Measurements from ENCODE around the gene MECR.

MECR gene

DNA sequence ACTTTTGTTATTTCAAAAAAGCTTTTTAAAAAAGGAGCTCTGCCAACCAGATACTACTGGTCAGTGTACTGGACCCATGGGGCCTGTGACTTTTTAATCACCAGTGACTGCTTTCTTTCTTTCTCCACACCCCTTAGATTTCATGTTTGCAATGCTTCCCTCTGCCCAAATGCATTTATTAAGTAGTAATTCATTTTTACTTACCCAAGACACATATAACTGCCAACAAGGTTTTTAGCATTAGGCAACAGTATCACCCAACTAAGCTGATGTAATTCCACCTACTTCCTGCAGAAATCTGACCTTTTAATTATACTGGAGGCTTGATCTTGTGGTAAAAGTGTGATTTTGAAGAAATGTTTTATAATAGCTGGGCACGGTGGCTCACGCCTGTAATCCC lies 12.5 kb downstream of the MECR start:
- 83% methylated on average over 2 of the region's 2 CpGs for WGBS (ENCODE audit: insufficient coverage)
- CTCF ChIA-PET, result interaction anchor here (0.6 kb wide), 1 partner anchor 16 kb away, joined by 3 read pairs; no protein-coding TSS in a partner anchor
- DNase-seq, result no peak

DNA sequence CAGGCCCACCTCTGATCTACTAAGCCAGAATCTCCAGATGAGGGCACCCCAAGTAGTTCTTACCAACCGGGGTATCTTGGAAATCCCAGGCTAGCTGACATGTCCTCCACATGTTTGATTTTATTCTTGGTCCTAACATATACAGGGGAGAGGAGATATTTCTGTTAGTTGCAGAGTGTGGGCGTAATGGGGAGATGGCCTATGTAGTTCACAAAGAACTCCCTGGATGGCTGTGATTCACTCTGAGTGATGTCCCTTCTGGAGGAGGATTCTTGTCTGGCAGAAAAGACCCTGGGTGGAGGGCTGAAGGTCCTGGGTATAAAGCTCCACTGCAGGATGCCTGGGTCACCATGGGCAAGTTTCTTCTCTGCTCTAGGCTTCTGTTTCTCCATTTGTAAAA lies 13.1 kb downstream of the MECR start:
- Histone ChIP-seq H3K4me1 (ENCODE audit: control extremely low read depth in 1 of 4, control insufficient read depth in 4 of 4, insufficient read depth in 4 of 4, low read length in 3 of 4) (no peaks in the 10 kb centered on the region), H3K27me3 (replicated peaks in 2 of 5; ENCODE audit: control insufficient read depth in 4 of 5, insufficient read depth in 5 of 5, low read length in 4 of 5) (no peaks in the 10 kb centered on the region)
- CTCF ChIA-PET, result no interaction called here

More for the DNA sequence above, 12.5 kb downstream of the MECR start:
- POLR2A ChIA-PET, result no interaction called here
- no peak overlapping the region for H3K27ac ChIP-seq (ENCODE audit: insufficient read depth in 1 of 2, low read depth in 1 of 2, low read length in 2 of 2, poor library complexity in 1 of 2, severe bottlenecking in 2 of 2)
- no peaks in the 10 kb centered on the region for H3K4me1 ChIP-seq (ENCODE audit: control extremely low read depth in 1 of 4, control insufficient read depth in 4 of 4, insufficient read depth in 4 of 4, low read length in 3 of 4)
- peaks cover 6 to 33% (median 20%) of the 10 kb centered on the region in 4 experiments for H3K36me3 ChIP-seq (ENCODE audit: control insufficient read depth in 4 of 4, insufficient read depth in 4 of 4, low read length in 3 of 4)
- H3K4me3 ChIP-seq (ENCODE audit: control insufficient read depth in 1 of 7, extremely low read depth in 1 of 7, insufficient read depth in 4 of 7, low read depth in 2 of 7, low read length in 6 of 7), result no peak overlapping the region
- H3K27me3 ChIP-seq (replicated peaks in 2 of 5; ENCODE audit: control insufficient read depth in 4 of 5, insufficient read depth in 5 of 5, low read length in 4 of 5), result no peaks in the 10 kb centered on the region
- H3K9me3 ChIP-seq (ENCODE audit: control extremely low read depth in 1 of 5, control insufficient read depth in 4 of 5, insufficient read depth in 2 of 5, low read depth in 1 of 5, low read length in 4 of 5), result no peaks in the 10 kb centered on the region

DNA sequence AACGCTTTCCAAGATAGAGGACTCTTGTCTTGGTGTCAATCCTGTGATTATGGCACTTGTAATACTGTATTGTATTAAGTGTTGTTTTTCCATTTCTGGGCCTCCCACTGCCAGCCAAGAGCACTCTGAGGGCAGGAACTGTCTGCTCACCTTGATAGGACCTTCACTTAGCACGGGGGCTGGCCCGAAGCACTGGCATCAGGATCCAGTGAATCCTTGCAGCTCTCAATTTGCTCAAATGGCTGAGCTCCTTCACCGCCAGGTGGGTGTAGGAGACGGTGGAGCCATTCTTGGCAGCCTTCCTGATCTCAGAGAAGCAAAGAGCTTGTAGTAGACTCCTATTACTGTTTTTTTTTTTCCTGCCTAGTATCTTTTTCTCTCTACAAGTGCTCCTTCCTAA lies 17.7 kb downstream of the MECR start:
- Histone ChIP-seq H3K27ac (ENCODE audit: insufficient read depth in 1 of 2, low read depth in 1 of 2, low read length in 2 of 2, poor library complexity in 1 of 2, severe bottlenecking in 2 of 2) (no peak overlapping the region), H3K4me3 (ENCODE audit: control insufficient read depth in 1 of 7, extremely low read depth in 1 of 7, insufficient read depth in 4 of 7, low read depth in 2 of 7, low read length in 6 of 7) (no peak overlapping the region), H3K36me3 (ENCODE audit: control insufficient read depth in 4 of 4, insufficient read depth in 4 of 4, low read length in 3 of 4) (peaks cover 12 to 49% (median 30%) of the 10 kb centered on the region in 4 experiments), H3K9me3 (ENCODE audit: control extremely low read depth in 1 of 5, control insufficient read depth in 4 of 5, insufficient read depth in 2 of 5, low read depth in 1 of 5, low read length in 4 of 5) (no peaks in the 10 kb centered on the region), H3K4me1 (ENCODE audit: control extremely low read depth in 1 of 4, control insufficient read depth in 4 of 4, insufficient read depth in 4 of 4, low read length in 3 of 4) (peaks cover 2 to 7% (median 4%) of the 10 kb centered on the region in 4 experiments), H3K27me3 (replicated peaks in 2 of 5; ENCODE audit: control insufficient read depth in 4 of 5, insufficient read depth in 5 of 5, low read length in 4 of 5) (no peaks in the 10 kb centered on the region)
- CTCF ChIA-PET, result no interaction called here
- 100% methylated on average over 2 of the region's 5 CpGs for whole genome bisulfite sequencing (ENCODE audit: insufficient coverage)
- POLR2A ChIA-PET, result no interaction called here
- DNase-seq, result no peak

More for the DNA sequence above, 13.1 kb downstream of the MECR start:
- Histone ChIP-seq H3K27ac (ENCODE audit: insufficient read depth in 1 of 2, low read depth in 1 of 2, low read length in 2 of 2, poor library complexity in 1 of 2, severe bottlenecking in 2 of 2) (no peak overlapping the region), H3K9me3 (ENCODE audit: control extremely low read depth in 1 of 5, control insufficient read depth in 4 of 5, insufficient read depth in 2 of 5, low read depth in 1 of 5, low read length in 4 of 5) (no peaks in the 10 kb centered on the region), H3K36me3 (ENCODE audit: control insufficient read depth in 4 of 4, insufficient read depth in 4 of 4, low read length in 3 of 4) (peaks cover 6 to 34% (median 23%) of the 10 kb centered on the region in 4 experiments), H3K4me3 (ENCODE audit: control insufficient read depth in 1 of 7, extremely low read depth in 1 of 7, insufficient read depth in 4 of 7, low read depth in 2 of 7, low read length in 6 of 7) (no peak overlapping the region)
- DNase-seq, result no peak
- WGBS (ENCODE audit: insufficient coverage), result 100% methylated on average over 2 of the region's 2 CpGs
- POLR2A ChIA-PET, result interaction anchor here (0.6 kb wide), 1 partner anchor 1544 kb away, joined by 3 read pairs; no protein-coding TSS in a partner anchor

DNA sequence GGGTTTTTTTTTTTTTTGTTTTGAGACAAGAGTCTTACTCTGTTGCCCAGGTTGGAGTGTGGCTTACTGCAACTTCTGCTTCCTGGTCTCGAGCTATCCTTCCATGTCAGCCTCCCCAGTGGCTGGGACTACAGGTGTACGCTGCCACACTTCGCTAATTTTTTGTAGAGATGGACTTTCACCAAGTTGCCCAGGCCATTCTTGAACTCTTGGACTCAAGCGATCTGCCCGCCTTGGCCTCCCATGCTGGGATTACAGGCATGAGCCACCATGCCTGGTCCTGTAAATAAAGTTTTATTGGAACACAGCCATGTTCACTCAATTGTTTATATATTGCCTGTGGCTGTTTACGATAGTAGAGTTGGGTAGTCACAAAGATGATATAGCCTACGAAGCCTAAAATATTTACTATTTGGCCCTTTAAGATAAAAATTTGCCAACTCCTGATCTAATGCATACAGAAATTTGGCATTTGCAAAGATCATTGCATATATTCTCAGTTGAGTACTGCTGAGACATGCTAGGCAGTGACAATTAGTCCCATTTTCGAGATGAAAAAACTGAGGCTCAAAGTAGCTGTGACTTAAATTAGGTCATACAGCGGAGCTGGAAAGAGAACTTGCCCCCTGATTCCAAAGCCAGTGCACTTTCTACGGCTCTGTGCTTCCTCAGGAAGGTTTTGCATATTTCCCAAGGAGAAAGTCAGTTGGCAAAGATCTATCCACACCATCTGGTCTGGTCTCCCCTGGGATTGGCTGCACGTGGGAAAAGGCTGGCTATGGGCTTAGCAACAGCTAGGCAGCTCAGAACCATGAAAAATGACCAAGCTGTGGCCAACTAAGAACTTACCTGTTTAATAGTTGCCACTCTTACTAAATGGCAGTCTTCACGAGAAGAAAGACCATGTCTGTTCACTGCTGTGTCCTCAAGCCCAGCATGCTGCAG lies 19.4 kb downstream of the MECR start:
- H3K4me1 ChIP-seq (ENCODE audit: control extremely low read depth in 1 of 4, control insufficient read depth in 4 of 4, insufficient read depth in 4 of 4, low read length in 3 of 4), result peaks cover 2 to 7% (median 4%) of the 10 kb centered on the region in 4 experiments
- H3K36me3 ChIP-seq (ENCODE audit: control insufficient read depth in 4 of 4, insufficient read depth in 4 of 4, low read length in 3 of 4), result peaks cover 13 to 54% (median 30%) of the 10 kb centered on the region in 4 experiments
- POLR2A ChIA-PET, result no interaction called here
- H3K27ac ChIP-seq (ENCODE audit: insufficient read depth in 1 of 2, low read depth in 1 of 2, low read length in 2 of 2, poor library complexity in 1 of 2, severe bottlenecking in 2 of 2), result no peak overlapping the region
- H3K27me3 ChIP-seq (replicated peaks in 2 of 5; ENCODE audit: control insufficient read depth in 4 of 5, insufficient read depth in 5 of 5, low read length in 4 of 5), result no peaks in the 10 kb centered on the region
- no peaks in the 10 kb centered on the region for H3K9me3 ChIP-seq (ENCODE audit: control extremely low read depth in 1 of 5, control insufficient read depth in 4 of 5, insufficient read depth in 2 of 5, low read depth in 1 of 5, low read length in 4 of 5)
- CTCF ChIA-PET, result no interaction called here
- no peak for DNase-seq
- H3K4me3 ChIP-seq (ENCODE audit: control insufficient read depth in 1 of 7, extremely low read depth in 1 of 7, insufficient read depth in 4 of 7, low read depth in 2 of 7, low read length in 6 of 7), result no peak overlapping the region
- 98% methylated on average over 9 of the region's 12 CpGs for WGBS (ENCODE audit: insufficient coverage)

DNA sequence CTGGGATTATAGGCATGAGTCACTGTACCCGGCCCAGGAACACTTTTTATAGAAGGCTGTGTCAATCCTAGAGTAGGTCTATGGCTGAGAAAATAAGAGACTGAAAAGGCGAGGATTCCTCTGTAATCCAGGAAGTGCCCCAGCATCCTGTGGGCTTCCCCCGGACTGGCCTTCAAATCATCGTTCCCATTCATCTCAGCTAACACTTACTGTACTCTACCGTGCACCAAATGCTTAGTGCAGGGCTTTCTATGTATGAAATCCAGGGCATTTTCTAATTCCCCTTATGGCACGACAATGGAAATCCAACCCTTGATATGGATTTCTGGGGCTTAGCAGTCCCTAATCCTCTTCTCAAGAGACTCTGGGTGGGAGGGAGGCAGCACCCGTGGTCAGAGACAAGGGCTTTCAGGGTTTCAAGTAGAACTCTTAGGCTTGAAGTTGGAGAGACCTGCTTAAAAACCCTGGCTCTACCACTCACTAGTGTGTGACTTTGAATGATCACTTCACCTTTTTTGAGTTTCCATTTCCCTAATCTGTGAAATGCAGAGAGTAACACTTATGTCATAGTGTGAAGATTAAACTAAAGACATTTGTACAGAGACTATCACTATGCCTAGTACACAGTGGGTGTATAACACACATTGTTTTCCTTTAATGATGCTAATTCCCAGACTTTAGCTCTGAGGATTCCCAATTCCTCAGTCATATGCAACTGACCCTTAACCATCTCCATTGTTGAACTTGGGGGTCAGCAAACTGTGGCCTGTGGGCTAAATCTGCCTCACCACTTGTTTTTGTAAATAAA lies 20.3 kb downstream of the MECR start:
- H3K9me3 ChIP-seq (ENCODE audit: control extremely low read depth in 1 of 5, control insufficient read depth in 4 of 5, insufficient read depth in 2 of 5, low read depth in 1 of 5, low read length in 4 of 5), result no peaks in the 10 kb centered on the region
- DNase-seq, result no peak
- H3K27ac ChIP-seq (ENCODE audit: insufficient read depth in 1 of 2, low read depth in 1 of 2, low read length in 2 of 2, poor library complexity in 1 of 2, severe bottlenecking in 2 of 2), result no peak overlapping the region
- H3K4me3 ChIP-seq (ENCODE audit: control insufficient read depth in 1 of 7, extremely low read depth in 1 of 7, insufficient read depth in 4 of 7, low read depth in 2 of 7, low read length in 6 of 7), result no peak overlapping the region
- peaks cover 16 to 56% (median 30%) of the 10 kb centered on the region in 4 experiments for H3K36me3 ChIP-seq (ENCODE audit: control insufficient read depth in 4 of 4, insufficient read depth in 4 of 4, low read length in 3 of 4)
- CTCF ChIA-PET, result no interaction called here
- no peaks in the 10 kb centered on the region for H3K27me3 ChIP-seq (replicated peaks in 2 of 5; ENCODE audit: control insufficient read depth in 4 of 5, insufficient read depth in 5 of 5, low read length in 4 of 5)
- peaks cover 2 to 7% (median 4%) of the 10 kb centered on the region in 4 experiments for H3K4me1 ChIP-seq (ENCODE audit: control extremely low read depth in 1 of 4, control insufficient read depth in 4 of 4, insufficient read depth in 4 of 4, low read length in 3 of 4)
- 97% methylated on average over 5 of the region's 7 CpGs for WGBS (ENCODE audit: insufficient coverage)
- POLR2A ChIA-PET, result no interaction called here

DNA sequence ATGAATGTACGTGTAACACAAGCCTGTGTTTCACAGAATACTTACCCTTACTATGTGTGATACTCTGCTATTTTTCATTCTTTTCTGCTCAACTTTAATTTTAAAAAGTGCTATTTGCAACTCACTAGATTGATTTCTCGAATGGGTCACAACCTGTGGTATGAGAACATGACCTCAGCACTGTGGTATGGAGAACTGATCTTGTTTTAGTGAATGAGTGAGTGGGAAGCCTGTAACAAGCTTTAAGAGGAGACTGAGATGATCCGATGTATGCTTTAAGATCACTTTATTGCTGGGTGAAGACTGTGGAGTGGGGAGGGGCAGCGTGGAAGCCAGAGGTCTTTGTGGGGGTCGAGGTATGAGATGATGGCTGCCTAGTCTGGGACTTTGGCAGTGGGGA lies 21.6 kb downstream of the MECR start:
- Histone ChIP-seq H3K27me3 (replicated peaks in 2 of 5; ENCODE audit: control insufficient read depth in 4 of 5, insufficient read depth in 5 of 5, low read length in 4 of 5) (no peaks in the 10 kb centered on the region), H3K4me1 (ENCODE audit: control extremely low read depth in 1 of 4, control insufficient read depth in 4 of 4, insufficient read depth in 4 of 4, low read length in 3 of 4) (peaks cover 2 to 7% (median 4%) of the 10 kb centered on the region in 4 experiments), H3K27ac (ENCODE audit: insufficient read depth in 1 of 2, low read depth in 1 of 2, low read length in 2 of 2, poor library complexity in 1 of 2, severe bottlenecking in 2 of 2) (no peak overlapping the region), H3K4me3 (ENCODE audit: control insufficient read depth in 1 of 7, extremely low read depth in 1 of 7, insufficient read depth in 4 of 7, low read depth in 2 of 7, low read length in 6 of 7) (no peak overlapping the region), H3K36me3 (ENCODE audit: control insufficient read depth in 4 of 4, insufficient read depth in 4 of 4, low read length in 3 of 4) (peaks cover 16 to 52% (median 28%) of the 10 kb centered on the region in 4 experiments), H3K9me3 (ENCODE audit: control extremely low read depth in 1 of 5, control insufficient read depth in 4 of 5, insufficient read depth in 2 of 5, low read depth in 1 of 5, low read length in 4 of 5) (no peaks in the 10 kb centered on the region)
- CTCF ChIA-PET, result no interaction called here
- WGBS (ENCODE audit: insufficient coverage), result 92% methylated on average over 5 of the region's 5 CpGs
- DNase-seq, result no peak
- POLR2A ChIA-PET, result no interaction called here

Measured in common myeloid progenitor, CD34-positive (primary cell).